Heart left ventricle (tissue), 16 donors: ENCODE measurements around the gene PLAAT4. TPM values are rescaled to one million over a fixed set of nuclear protein-coding genes. Genes with fewer than 3 reads are reported as not detected.

Experiments used
- ATAC-seq, 4 donors: fragments of 200-7000 bp; cut with Tn5 transposase; one replicate each; pipeline ENCODE4 v1.9.1; 2020 to 2022; ENCODE audit warnings: moderate library complexity in 4 of 4, mild to moderate bottlenecking in 3 of 4, moderate number of reproducible peaks in 1 of 4
- DNase-seq, 5 donors: peaks; one replicate each; pipeline ENCODE4 v3.0.0-alpha.2; 2020
- H3K27ac ChIP-seq, 12 donors: fragments of 200-600 bp; sonication (generic) in 4 of 12; one replicate each; pipeline versions ENCODE4 v1.5.0 to v1.8.0; 2016 to 2022; ENCODE audit warnings: mild to moderate bottlenecking in 2 of 12
- H3K27me3 ChIP-seq, 9 donors: fragments of 200-600 bp; sonication (generic) in 2 of 9; one replicate each; pipeline versions ENCODE4 v1.5.1 to v1.8.0; 2016 to 2022; ENCODE audit warnings: mild to moderate bottlenecking in 3 of 9
- H3K36me3 ChIP-seq, 9 donors: fragments of 200-600 bp; sonication (generic) in 2 of 9; one replicate each; pipeline versions ENCODE4 v1.5.0 to v1.8.0; 2018 to 2022; ENCODE audit warnings: mild to moderate bottlenecking in 2 of 9
- H3K4me1 ChIP-seq, 12 donors: fragments of 200-600 bp; sonication (generic) in 4 of 12; one replicate each; pipeline versions ENCODE4 v1.5.0 to v1.8.0; 2016 to 2022; ENCODE audit warnings: mild to moderate bottlenecking in 3 of 12
- H3K4me3 ChIP-seq, 12 donors: fragments of 200-600 bp; sonication (generic) in 4 of 12; one replicate each; pipeline versions ENCODE4 v1.5.0 to v1.8.0; 2017 to 2022; ENCODE audit warnings: mild to moderate bottlenecking in 9 of 12, moderate library complexity in 4 of 12
- H3K9me3 ChIP-seq, 12 donors: fragments of 200-600 bp; sonication (generic) in 4 of 12; one replicate each; pipeline versions ENCODE4 v1.5.0 to v1.8.0; 2016 to 2022; ENCODE audit warnings: mild to moderate bottlenecking in 1 of 12
- CTCF ChIP-seq, 12 donors: fragments of 200-600 bp; sonication (generic) in 4 of 12; IDR thresholded peaks; one replicate each; pipeline versions ENCODE4 v1.5.0 to v1.8.0; 2018 to 2022; ENCODE audit warnings: antibody characterized with exemption in 12 of 12, mild to moderate bottlenecking in 5 of 12
- POLR2A ChIP-seq, 2 donors: fragments of 450-650 bp; IDR thresholded peaks; one replicate each; pipeline ENCODE4 v1.6.1; 2017; ENCODE audit warnings: antibody characterized with exemption in 2 of 2, mild to moderate bottlenecking in 2 of 2, moderate library complexity in 2 of 2
- WGBS, 4 donors: extraction: QIAGEN DNeasy Blood & Tissue Kit in 2 of 4; methylation state at CpG; one replicate each; pipeline versions ENCODE4 v1.1.5 to v1.1.7; 2013 to 2018; 5-methylcytosine and 5-hydroxymethylcytosine counted together
- intact Hi-C, 10 donors: fragments of 100-400 bp; cut with DNase I; formaldehyde crosslinking; loops; one replicate each; pipeline versions ENCODE4 v1.11.1 to v1.14.2; 2022
- polyA plus RNA-seq, 2 donors: library from polyadenylated mRNA; stranded (reverse); fragments of 200-250 nt; gene quantifications; one replicate each; pipeline ENCODE4 v1.2.3, GENCODE V29; 2013
- total RNA-seq, 9 donors: library from RNA; depleted of rRNA in 2 of 9; stranded (reverse); fragments of >200 nt in 2 of 9; fragmentation: NEBNext Ultra II Directional in 3 of 9; extraction: Animal tissue kit (Norgen Biotek cat#: 25700) in 3 of 9; gene quantifications; one replicate each; pipeline versions ENCODE4 v1.1.0 to v1.2.4, GENCODE V29; 2016 to 2023
- donor health status: ischemic (EF 13 %, LVEDD 7.1; RV severe dilation, severe dysfunction).
- donor health status: healthy with polysubstance abuse.
- donor health status: DM: no; HTN: yes; CAD: no.
- donor health status: DM: no; HTN: no; CAD: no.
- donor health status: ischemic (EF 25% LVEDD 6.9; RV normal size, moderate dysfunction).
- donor health status: ischemic (EF 25% LVEDD 5.7; RV mildly dilated, moderate dysfunction).
- donor health status: healthy.
- donor health status: DM: yes; HTN: yes; CAD: no.
- donor health status: ischemic (EF 35%, LVEDD 5.7; RV mildly dilated, moderate dysfunction).
- donor health status: nonischemic (EF 11% LVEDD 7.7; RV severe dilation, severe dysfunction).
- donor health status: DM: yes; HTN: yes; CAD: no.
- donor health status: PGD.
- donor health status: ischemic (EF 29% LVEDD 5.4; RV normal size, mild dysfunction).
- donor health status: nonischemic (EF 23%, LVEDD 6.1; RV moderate dilation, normal function).

The PLAAT4 gene
- total and polyA plus RNA-seq, 11 donors, result 4.6 to 484 (median 8.0) TPM

DNA sequence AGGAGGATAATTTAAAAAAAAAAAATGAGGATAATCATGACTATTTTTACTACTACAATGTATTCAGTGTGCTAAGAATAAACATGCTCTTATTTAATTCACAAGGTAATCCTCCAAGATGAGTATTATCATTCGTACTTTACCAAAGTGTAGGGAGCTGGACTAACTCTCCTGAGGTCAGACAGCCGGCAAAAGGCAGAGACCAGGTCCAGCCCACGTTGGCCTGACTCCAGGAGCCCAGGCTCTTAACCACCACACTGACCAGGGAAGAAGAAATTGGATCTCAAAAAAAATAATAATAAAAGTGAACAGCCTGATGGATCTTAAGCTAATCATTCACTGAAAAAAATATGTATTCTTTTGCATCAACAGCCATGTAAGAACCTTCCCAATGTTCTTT, 52.4 kb downstream of the PLAAT4 start:
- 18 to 35% (median 29%) methylated on average over 3 of the region's 3 CpGs for WGBS, 4 donors
- ATAC-seq, result peak in 2 of 4 donors; percentile 43 to 55
- TF ChIP-seq POLR2A (IDR thresholded peaks at IDR 0.05) (no peak), CTCF (IDR thresholded peaks at IDR 0.05) (no peak)
- intact Hi-C loops, result no loop called here
- H3K4me1 ChIP-seq, result peaks cover 0 to 6% (median 0%) of the 10 kb centered on the region in 12 donors
- H3K27me3 ChIP-seq, result no peaks in the 10 kb centered on the region
- H3K9me3 ChIP-seq, result no peaks in the 10 kb centered on the region
- peaks cover 3 to 97% (median 72%) of the 10 kb centered on the region in 9 donors for H3K36me3 ChIP-seq
- no peak overlapping the region for H3K4me3 ChIP-seq
- no peak for DNase-seq
- no peak overlapping the region for H3K27ac ChIP-seq

GRCh38 chr11:63590024-63590788, 53.6 kb downstream of the PLAAT4 start:
- intact Hi-C loops, result no loop called here
- TF ChIP-seq POLR2A (IDR thresholded peaks at IDR 0.05), result no peak
- TF ChIP-seq CTCF (IDR thresholded peaks at IDR 0.05), result no peak
- DNase-seq, result no peak
- no peak overlapping the region for H3K27ac ChIP-seq
- peaks cover 0 to 6% (median 0%) of the 10 kb centered on the region in 12 donors for H3K4me1 ChIP-seq
- no peaks in the 10 kb centered on the region for H3K27me3 ChIP-seq
- 90 to 92% (median 91%) methylated on average over 18 of the region's 18 CpGs for WGBS, 4 donors
- no peak for ATAC-seq
- no peak overlapping the region for H3K4me3 ChIP-seq
- H3K36me3 ChIP-seq, result peaks cover 3 to 92% (median 74%) of the 10 kb centered on the region in 9 donors
- no peaks in the 10 kb centered on the region for H3K9me3 ChIP-seq

DNA sequence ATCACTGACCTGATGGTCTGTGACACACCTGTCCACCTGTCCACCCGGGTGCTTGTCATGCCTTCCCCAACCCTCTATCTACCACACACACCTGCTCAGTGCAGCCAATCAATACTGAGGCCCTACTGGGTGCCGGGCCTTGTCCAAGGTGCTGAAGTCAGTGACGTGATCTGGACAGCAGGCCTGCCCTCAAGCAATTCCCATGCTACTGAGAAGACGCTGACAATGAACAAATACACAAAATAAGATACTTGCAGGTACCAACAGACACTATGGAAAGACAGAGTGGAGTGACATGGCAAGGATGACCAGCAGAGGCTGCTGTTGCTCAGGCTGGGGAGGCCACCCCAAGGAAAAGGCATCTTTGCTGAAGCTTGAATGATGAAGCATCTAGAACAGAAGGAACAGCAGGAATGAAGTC, 56.4 kb downstream of the PLAAT4 start:
- ATAC-seq, result no peak
- no peak for DNase-seq
- TF ChIP-seq POLR2A (IDR thresholded peaks at IDR 0.05), result no peak
- TF ChIP-seq CTCF (IDR thresholded peaks at IDR 0.05), result peak in 10 of 12 donors; percentile 13 to 58 (median 42)
- peaks cover 0 to 92% (median 77%) of the 10 kb centered on the region in 9 donors for H3K36me3 ChIP-seq
- H3K27me3 ChIP-seq, result no peaks in the 10 kb centered on the region
- peaks cover 0 to 6% (median 0%) of the 10 kb centered on the region in 12 donors for H3K4me1 ChIP-seq
- no peak overlapping the region for H3K27ac ChIP-seq
- intact Hi-C loops, result no loop called here
- no peaks in the 10 kb centered on the region for H3K9me3 ChIP-seq
- H3K4me3 ChIP-seq, result no peak overlapping the region
- 72 to 88% (median 81%) methylated on average over 4 of the region's 4 CpGs for WGBS, 4 donors

- DNase-seq, result no peak
- intact Hi-C loops, result no loop called here
Measured at GRCh38 chr11:63595296-63595695, 58.7 kb downstream of the PLAAT4 start.

More at GRCh38 chr11:63595296-63595695, 58.7 kb downstream of the PLAAT4 start:
- no peak for TF ChIP-seq CTCF (IDR thresholded peaks at IDR 0.05)
- ATAC-seq, result no peak
- Histone ChIP-seq H3K9me3 (no peaks in the 10 kb centered on the region), H3K27ac (no peak overlapping the region), H3K36me3 (peaks cover 0 to 70% (median 57%) of the 10 kb centered on the region in 9 donors), H3K4me3 (no peak overlapping the region), H3K27me3 (no peaks in the 10 kb centered on the region), H3K4me1 (peaks cover 0 to 14% (median 0%) of the 10 kb centered on the region in 12 donors)
- 83 to 90% (median 86%) methylated on average over 4 of the region's 4 CpGs for WGBS, 4 donors

Other genes with a start within 250 kb of the PLAAT4 start
- gene SLC22A9, start 167.0 kb upstream of the PLAAT4 start, total RNA-seq, result not detected
- not detected for gene SLC22A9, start 167.0 kb upstream of the PLAAT4 start, polyA plus RNA-seq
- gene PLAAT5, start 45.6 kb upstream of the PLAAT4 start, total RNA-seq, result 1 to 10 TPM in 8 of 9 donors, under 1 TPM in 1; 0.49 to 7.1 (median 1.6) TPM
- 1 to 10 TPM in 1 of 2 donors, under 1 TPM in 1; 0.73 to 1.1 TPM for gene PLAAT5, start 45.6 kb upstream of the PLAAT4 start, polyA plus RNA-seq
- 10 to 100 TPM in 1 of 9 donors, 1 to 10 TPM in 3, under 1 TPM in 3, not detected in 2; 0.32 to 15.1 (median 1.1) TPM for gene LGALS12, start 30.7 kb upstream of the PLAAT4 start, total RNA-seq
- gene LGALS12, start 30.7 kb upstream of the PLAAT4 start, polyA plus RNA-seq, result 1 to 10 TPM; 1.2 to 4.6 TPM
- 1 to 10 TPM in 1 of 9 donors, under 1 TPM in 1, not detected in 7; 0.46 to 3.8 TPM for gene PLAAT2, start 26.6 kb downstream of the PLAAT4 start, total RNA-seq
- under 1 TPM; 0.11 to 0.38 TPM for gene PLAAT2, start 26.6 kb downstream of the PLAAT4 start, polyA plus RNA-seq
- gene PLAAT3, start 77.6 kb downstream of the PLAAT4 start, total RNA-seq, result 100 to 1,000 TPM in 8 of 9 donors, 10 to 100 TPM in 1; 84.7 to 152 (median 126) TPM
- 100 to 1,000 TPM in 1 of 2 donors, 10 to 100 TPM in 1; 74.9 to 191 TPM for gene PLAAT3, start 77.6 kb downstream of the PLAAT4 start, polyA plus RNA-seq
- 10 to 100 TPM; 10.4 to 30.4 (median 13.8) TPM for gene ATL3, start 134.6 kb downstream of the PLAAT4 start, total RNA-seq
- 1 to 10 TPM; 4.7 to 7.5 TPM for gene ATL3, start 134.6 kb downstream of the PLAAT4 start, polyA plus RNA-seq
- gene RTN3, start 144.7 kb downstream of the PLAAT4 start, total RNA-seq, result 10 to 100 TPM; 36.2 to 82.9 (median 72.2) TPM
- 10 to 100 TPM; 31.2 to 65.9 TPM for gene RTN3, start 144.7 kb downstream of the PLAAT4 start, polyA plus RNA-seq
- 10 to 100 TPM in 5 of 9 donors, 1 to 10 TPM in 4; 8.1 to 17.9 (median 10.6) TPM for gene ZFTA, start 232.0 kb downstream of the PLAAT4 start, total RNA-seq
- gene ZFTA, start 232.0 kb downstream of the PLAAT4 start, polyA plus RNA-seq, result 1 to 10 TPM; 4.6 to 6.3 TPM